C1 segment of cervical spinal cord (tissue), 14 donors: ENCODE data around the gene ZFYVE19.

Experiments
- DNase-seq, 14 donors: peaks; one replicate each; lab custom pipeline; 2025; lab: John Stamatoyannopoulos, UW

ZFYVE19 gene

GRCh38 chr15:40775740-40776536 is 31.0 kb upstream of the ZFYVE19 start:
- no peak for DNase-seq

- no peak for DNase-seq
Observed at GRCh38 chr15:40776537-40777141, 30.2 kb upstream of the ZFYVE19 start.

GRCh38 chr15:40782609-40783227 is 24.2 kb upstream of the ZFYVE19 start:
- peak in 2 of 14 donors; percentile 14 to 30 for DNase-seq

- DNase-seq, result no peak
Observed at GRCh38 chr15:40785164-40785563, 21.7 kb upstream of the ZFYVE19 start.

- no peak for DNase-seq
Observed at GRCh38 chr15:40785814-40786213, 21.1 kb upstream of the ZFYVE19 start.

- peak in 1 of 14 donors; percentile 17 for DNase-seq
Observed at GRCh38 chr15:40787344-40787841, 19.5 kb upstream of the ZFYVE19 start.

- DNase-seq, result no peak
Observed at GRCh38 chr15:40787991-40788390, 18.9 kb upstream of the ZFYVE19 start.

GRCh38 chr15:40789119-40789518 is 17.8 kb upstream of the ZFYVE19 start:
- no peak for DNase-seq

- DNase-seq, result no peak
Observed at GRCh38 chr15:40789999-40790398, 16.9 kb upstream of the ZFYVE19 start.

GRCh38 chr15:40790718-40791117 is 16.2 kb upstream of the ZFYVE19 start:
- DNase-seq, result no peak

- DNase-seq, result no peak
Observed at GRCh38 chr15:40792394-40792793, 14.5 kb upstream of the ZFYVE19 start.

- peak in 1 of 14 donors; percentile 35 for DNase-seq
Observed at GRCh38 chr15:40793216-40793989, 13.5 kb upstream of the ZFYVE19 start.

- no peak for DNase-seq
Observed at GRCh38 chr15:40796041-40796440, 10.8 kb upstream of the ZFYVE19 start.

- no peak for DNase-seq
Observed at GRCh38 chr15:40796512-40796911, 10.4 kb upstream of the ZFYVE19 start.

- DNase-seq, result no peak
Observed at GRCh38 chr15:40799523-40799922, 7.4 kb upstream of the ZFYVE19 start.

GRCh38 chr15:40803076-40803475 is 3.8 kb upstream of the ZFYVE19 start:
- DNase-seq, result no peak

- no peak for DNase-seq
Observed at GRCh38 chr15:40803688-40804087, 3.2 kb upstream of the ZFYVE19 start.

- peak in 1 of 14 donors; percentile 7 for DNase-seq
Observed at GRCh38 chr15:40806672-40807027, 239 bp upstream of the ZFYVE19 start.

GRCh38 chr15:40807888-40808461 is 1.1 kb downstream of the ZFYVE19 start:
- peak in 1 of 14 donors; percentile 27 for DNase-seq

GRCh38 chr15:40808861-40809450 is 2.1 kb downstream of the ZFYVE19 start:
- no peak for DNase-seq
